Astrocyte (in vitro differentiated cells and primary cell): ENCODE measurements around the gene PDE5A.

ENCODE experiments used
- CTCF ChIP-seq: IDR thresholded peaks from 2 replicates; pipeline ENCODE4 v1.5.1; 2011; ENCODE audit warnings: low read depth, mild to moderate bottlenecking, inconsistent platforms, low read length, moderate library complexity; ENCODE audit not compliant: insufficient read depth
- EZH2 ChIP-seq: IDR thresholded peaks from 2 replicates; pipeline ENCODE4 v1.6.1; 2012; ENCODE audit warnings: mild to moderate bottlenecking, low read length, inconsistent platforms; ENCODE audit not compliant: insufficient read depth

- no peak for TF ChIP-seq CTCF
- no peak for TF ChIP-seq EZH2
Measured at GRCh38 chr4:119518915-119519410, 109.6 kb downstream of the PDE5A start.
